HG03139 (cell line): ENCODE results near the gene ERN1.

Source experiments
- ATAC-seq: cut with Tn5 transposase; IDR thresholded peaks from one replicate; pipeline ENCODE4 v1.9.1; 2021; ENCODE audit not compliant: unreplicated experiment

The ERN1 gene

DNA sequence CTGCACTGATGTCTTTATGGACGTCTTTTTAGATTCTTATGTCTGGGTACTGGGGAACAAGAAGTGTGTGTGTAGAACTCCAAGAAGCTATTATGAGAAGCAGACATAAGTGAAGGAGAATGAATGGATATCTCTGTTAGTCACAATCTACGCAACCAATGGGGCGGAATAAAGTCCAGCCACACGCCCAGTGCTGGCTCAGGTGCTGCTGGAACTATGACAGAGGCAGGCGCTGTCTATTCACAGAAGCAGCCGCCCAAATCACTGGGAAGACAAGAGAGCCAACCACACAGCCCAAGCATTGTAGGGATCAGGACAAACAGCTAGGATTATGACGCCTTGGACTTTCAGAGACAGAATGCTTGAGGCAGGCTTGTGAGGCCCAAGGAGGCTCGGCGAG lies 65.6 kb downstream of the ERN1 start:
- no peak for ATAC-seq

DNA sequence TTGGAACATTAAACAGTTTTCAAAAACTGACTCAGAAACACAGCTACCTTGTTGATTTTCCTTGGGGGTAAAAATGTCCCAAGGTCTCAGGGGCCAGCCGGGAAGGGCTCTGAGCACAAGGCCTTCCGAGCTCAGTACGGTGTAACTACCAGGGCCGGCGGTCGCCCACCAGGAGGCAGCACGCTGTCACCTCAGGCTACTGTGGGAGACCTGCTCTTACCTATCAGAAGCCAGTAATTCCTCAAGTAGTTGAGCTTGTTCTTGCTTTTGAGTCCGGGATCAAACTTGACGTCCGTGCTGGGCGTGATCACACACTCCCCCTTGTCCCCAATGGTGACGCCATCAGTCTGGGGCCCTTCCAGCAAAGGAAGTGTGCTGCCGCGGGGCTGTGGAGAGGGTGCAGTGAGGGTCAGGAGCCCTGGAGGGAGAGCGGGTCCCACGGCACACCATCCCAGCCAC lies 66.1 kb downstream of the ERN1 start:
- ATAC-seq: no peak

DNA sequence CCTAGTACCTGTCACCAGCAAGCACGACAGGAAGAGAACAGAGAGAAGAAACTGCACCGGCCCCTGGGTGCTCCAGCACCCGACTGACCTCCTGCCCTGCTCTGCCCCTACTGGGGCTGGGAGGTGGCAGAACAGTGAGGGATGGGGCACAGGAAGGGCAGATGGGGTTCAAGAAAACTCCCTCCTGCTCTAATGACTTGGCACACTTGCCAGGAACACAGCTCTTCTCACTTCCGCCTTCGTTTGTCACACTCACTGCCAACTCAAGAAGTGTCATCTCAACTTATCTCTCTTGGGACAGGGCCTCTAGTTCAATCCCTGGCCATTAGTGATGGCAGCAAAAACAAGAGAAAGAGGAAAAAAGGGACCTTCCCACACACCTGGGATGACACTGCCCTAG lies 66.9 kb downstream of the ERN1 start:
- no peak for ATAC-seq

DNA sequence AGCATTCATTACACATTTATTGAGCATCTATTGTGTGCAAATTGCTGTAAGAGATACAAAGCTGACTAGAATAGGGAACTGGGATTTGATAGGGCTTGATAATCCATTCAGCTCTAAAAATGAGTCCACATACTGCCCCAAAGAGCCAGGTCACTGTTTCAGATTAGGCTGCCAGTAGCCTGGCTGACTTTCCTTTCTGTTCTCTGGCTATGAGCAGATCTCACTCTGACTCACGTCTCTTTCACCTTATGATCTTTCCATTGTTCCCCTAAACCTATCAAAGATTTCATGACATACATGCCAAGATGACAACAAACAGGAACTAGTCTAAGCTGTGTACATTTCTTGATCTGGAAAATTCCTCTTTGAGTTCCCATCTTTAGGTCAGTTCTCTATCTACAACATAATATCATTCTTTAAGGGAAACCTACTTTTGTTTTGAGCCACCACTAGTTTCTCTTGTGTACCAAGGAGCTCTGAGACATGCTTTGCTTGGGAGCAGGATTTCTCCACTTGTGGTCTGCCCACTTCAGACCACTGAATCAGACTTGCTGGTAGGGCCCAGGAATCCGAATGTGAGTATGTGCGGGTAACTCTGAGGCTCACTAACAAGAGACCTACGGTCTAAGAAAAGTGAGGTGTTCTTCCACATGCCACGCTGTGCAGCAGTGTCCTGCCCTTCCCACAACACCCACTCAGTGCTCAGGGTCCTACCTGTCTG lies 68.6 kb downstream of the ERN1 start:
- no peak for ATAC-seq

DNA sequence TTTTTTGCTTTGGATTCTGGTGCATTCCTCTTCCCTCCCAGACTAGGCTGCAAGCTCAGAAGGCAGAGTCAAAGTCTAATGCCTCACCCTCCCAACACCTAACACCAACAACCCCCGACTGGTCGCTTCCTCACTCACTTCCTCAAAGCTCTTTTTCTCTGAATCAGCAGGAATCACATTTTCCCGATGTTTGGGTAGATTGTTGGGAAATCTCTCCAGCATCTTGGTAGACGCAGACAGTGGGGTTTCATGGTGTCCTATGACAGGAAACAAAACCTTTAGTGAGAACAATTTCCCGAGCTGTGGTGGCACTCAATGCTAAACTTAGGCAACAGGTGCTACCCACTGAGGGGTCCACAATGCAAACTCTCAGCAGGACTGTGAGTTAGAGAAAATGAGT lies 69.6 kb downstream of the ERN1 start:
- no peak for ATAC-seq

DNA sequence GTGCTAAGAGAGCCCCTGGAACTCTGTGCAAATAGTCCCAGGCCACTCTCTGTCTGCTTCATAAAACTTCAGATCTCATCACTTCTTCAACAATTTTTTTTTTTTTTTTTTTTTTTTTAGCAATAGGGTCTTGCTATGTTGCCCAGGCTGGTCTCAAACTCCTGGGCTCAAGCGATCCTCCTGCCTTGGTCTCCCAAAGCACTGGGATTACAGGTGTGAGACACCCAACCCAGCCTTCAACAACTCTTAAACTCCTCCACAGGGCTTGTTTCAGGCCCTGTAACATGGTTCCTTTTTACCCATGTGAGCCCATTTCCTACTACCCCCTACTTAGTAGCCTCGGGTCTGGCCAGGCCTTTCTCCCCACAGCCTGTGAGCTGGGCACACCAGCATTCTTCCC lies 70.2 kb downstream of the ERN1 start:
- ATAC-seq: no peak

DNA sequence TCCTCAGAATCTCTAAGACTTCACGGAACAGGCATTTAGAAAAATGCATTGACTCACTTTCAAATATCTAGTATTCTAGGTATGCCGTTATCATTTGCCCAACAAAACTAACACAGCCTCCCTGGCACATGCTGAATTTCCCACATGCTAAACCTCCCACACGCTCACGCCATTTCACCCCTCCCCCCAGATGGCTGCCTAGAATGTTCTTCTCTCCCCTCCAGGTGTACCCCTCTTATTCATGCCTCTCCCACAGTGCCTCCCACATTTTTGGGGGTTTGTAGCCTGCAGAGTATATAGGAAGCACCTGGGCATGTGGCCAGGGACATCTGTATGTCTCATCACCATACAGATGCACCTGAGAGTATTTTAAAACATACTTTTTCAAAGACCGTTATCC lies 71.3 kb downstream of the ERN1 start:
- ATAC-seq: no peak

DNA sequence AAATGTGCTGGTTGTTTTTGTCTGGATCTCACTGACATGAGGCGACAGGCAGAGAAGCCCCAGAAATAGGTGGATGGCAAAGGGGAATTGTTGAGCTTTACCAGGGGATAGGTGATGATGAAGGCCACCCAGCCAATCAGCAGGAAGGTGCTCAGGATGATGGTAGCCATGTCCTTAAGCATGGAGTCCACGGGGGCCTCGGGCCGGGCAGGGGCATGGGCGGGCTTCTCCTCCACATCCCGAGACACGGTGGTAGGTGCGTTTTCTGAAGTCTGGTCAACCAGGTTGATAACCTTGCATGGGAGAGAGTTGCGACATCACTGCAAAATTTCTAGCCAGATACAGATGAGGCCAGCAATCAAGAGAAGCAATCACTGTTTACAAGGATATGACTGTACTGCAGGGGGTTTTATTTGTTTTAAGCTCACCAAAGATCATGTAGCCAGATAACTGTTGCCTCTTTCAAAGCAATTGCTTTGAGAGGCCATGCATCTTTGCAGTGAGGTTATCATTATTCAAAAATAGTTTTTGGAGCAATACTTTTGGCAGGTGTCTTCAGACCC lies 72.2 kb downstream of the ERN1 start:
- ATAC-seq: no peak

DNA sequence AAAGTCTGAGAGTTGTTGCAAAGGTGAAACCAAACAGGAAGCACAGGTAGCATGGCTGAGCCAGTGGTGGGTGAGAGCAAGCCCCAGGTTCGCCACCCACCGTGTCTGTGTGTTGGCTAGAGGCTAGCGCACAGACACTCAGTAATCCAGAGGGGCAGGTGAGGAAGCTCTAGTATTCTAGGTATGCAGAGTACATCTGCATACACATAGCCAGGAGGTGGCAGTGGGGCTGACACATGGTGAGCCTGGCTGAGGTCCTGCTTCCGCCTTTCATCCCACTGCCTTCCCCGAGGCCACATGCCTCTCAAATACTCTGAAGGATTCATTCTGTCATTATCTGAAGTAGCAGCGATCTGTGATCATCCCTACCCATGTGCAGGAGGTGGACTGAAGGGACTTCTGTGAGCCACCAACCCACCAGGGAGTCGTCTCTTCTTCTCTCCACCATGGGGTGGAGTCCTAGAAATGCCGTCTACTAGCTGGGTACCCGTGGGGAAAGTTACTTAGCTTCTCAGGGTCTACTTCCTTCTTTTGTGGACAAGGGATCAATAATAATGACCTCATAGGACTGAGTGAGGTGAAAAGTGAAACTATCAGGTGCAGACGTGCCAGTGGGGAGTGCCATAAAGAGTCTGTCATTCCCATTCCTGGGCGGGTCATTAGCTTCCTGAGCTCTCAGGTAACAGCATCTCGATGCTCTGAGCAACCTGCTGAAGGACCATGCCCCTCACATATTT lies 73.5 kb downstream of the ERN1 start:
- peak; percentile 74 for ATAC-seq

DNA sequence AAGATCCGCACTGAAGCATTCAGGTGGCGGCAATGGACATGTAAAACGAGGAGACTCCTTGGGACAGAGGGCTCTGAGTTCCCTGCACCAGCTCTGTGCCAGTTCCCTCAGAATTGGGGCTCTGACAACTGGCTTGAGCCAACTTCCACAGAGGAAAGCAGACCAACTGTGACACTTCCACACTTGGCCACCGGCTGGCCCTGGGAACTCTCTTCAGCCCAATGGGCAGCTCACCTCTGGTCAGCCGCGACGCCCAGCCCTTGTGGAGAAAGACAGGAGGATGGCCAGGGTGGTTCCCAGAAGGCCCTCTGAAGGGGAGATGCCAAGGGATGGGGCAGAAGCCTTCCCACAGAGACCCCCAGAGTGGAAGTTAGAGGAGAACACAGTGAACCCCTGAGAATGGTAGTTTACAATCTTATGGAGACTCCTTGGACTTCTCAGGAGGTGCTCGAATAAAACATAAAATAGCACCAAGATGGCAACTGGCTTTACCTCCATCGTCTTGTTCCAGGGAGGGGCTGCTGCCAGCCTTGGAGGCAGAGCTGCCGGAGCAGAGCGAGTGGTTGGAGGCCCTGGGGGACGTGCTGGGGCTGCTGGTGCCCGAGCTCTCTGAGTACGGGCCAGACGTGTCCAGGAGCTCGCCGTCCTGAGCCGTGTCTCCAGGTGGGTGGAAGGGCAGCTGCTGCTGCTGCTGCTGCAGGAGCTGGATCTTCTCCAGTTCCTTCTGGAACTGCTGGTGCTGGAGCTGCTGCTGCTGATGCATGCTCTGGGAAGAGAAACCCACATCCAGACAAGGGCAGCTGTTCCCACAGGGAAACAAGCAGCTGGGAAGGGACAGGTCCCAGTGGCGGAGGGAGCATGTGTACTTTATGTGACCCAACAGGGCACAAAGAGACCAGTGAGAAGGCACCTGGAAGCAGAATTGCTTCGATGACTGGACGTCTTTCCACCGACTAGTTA lies 74.5 kb downstream of the ERN1 start:
- no peak for ATAC-seq

DNA sequence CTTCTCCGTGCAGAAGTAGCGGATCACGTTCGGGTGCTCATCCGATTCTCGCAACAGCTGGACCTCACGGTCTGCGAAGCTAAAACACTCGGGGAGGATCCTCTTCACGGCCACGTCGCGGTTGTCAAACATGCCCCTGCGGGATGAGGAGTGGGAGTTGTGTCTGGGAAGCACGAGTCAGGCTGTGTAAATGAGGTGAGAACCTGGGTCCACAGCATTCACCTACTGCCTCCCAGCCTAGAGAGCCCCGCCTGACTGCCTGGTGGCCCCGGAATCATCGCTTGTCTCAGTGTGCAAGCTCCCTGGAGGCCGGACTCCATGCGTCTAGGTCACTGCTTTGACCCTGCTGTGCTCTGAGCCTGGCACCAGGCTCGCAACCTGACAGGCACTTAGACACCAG lies 75.6 kb downstream of the ERN1 start:
- no peak for ATAC-seq

DNA sequence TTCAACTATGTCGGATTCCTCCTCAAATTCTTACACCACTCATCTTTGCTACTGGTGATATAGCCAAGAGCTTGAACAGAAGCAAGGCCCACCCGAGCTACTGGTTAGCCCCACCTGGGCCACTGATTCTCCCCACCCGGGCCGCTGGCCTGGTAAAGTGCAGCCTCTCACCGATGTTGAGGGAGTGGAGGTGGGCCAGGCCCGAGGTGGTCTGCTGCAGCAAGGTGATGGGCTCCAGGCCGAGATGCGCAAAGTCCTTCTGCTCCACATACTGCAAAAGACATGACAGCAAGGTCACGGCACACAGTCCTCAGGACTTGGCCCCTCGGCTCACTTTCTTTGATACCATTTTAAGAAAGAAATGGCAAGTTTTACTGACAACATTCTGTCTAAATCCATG lies 76.8 kb downstream of the ERN1 start:
- ATAC-seq: no peak

DNA sequence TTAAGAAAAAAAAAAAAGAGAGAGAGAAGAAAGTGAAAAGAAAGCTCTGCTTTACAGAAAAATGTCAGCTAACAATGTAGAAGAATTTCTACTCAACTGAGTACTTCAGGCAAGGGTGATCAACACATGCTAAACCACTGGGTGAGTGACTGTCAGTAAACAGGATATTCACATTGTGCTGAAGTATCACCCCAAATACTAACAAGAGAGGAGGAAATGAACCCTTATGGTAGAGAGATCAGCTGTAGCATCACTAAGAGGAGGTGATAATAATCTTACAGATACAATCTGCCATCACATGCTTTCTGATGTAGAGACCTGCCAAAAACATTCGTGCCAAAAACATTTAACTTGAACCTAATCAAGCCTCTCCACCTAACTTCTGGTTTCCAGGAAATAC lies 78.8 kb downstream of the ERN1 start:
- no peak for ATAC-seq

DNA sequence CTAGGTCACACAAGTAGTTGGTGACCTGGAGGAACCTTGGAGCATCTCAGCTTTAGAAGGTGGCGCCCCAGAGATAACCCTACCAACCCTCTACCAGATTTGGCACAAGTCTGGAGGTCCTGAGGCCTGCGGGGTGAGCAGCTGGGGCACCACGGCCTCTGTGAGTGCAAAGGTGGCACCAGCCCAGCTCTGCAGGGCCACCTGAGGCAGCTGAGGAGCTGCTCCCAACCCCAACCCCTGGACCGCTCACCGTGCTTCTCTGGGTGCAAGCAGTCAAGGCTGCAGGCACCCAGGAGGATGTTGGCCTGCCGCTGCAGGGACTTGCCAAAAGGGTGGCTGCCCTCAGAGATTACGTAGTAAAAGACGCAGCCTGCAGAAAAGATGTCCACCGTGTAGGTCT lies 81.1 kb downstream of the ERN1 start:
- no peak for ATAC-seq

DNA sequence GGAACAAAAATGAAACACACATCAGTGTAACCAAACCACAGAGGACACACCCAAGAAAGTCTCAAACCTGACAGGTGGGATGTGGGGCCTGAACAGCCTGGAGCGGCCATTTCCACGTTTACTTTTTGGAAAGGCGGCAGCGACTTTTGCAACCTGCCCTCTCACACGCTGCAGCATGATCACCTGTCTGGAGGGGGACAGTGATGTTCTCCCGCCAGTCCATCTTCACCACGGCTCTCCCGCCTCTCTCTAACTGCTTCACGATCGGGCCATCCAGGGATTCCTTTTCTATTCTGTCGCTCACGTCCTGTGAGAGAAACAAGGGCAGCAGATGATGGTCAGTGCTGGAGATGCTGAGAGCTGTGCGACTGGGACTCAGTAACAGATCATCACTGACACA lies 84.8 kb downstream of the ERN1 start:
- ATAC-seq: no peak

DNA sequence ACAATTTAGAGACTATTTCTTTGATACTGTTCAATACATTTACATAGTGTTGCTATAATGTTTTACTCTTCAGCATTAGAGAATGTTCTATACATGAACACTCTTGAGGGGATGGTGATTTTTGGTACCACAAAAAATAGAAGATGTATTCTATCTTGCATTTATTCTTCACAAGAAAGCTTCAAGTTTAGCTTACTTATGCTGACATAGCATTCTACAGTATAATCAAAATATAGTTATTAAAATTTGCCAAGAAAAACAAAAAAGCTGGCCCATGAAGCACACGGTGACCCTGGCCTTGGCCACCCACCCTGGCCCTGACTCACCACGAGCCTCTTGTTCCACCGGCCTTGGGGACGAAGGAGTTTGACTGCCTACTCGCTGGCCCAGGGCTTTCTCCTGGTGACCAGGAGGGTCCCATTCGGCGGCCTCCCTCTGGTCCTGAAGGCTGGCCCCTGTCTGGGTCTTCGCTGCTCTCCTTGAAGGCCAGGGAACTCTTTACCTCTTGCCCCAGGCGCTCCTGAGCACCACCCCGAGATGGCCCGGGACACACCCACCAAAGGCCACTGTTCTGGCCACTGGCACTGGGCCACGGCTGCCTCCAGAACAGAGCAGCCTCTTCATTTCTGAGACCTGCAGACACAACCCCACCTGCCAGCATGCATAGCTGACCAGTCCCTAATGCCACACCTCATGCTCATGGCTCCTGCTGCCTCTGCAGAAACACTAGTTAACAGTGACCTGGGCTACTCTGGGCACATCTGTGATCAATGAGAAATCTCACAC lies 87.1 kb downstream of the ERN1 start:
- ATAC-seq: no peak

DNA sequence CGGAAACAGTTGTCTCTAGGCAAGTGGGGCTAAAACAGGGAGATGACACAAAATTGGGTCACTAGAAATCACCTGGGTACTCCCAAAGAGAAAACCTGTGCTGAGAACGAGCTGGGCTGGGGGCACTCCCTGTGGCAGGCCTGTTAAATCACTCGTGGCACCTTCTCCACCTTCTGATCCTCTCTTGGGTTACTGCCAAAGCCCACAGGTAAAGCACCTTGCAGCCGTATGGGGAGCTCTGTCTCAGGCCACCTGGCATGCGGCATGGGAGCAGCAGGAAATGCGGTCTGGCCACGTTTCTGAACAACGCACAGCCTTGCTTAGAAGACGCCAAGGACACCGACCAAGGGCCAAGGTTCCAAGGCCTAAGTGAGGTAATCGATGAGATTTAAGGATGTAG lies 88.0 kb downstream of the ERN1 start:
- no peak for ATAC-seq

DNA sequence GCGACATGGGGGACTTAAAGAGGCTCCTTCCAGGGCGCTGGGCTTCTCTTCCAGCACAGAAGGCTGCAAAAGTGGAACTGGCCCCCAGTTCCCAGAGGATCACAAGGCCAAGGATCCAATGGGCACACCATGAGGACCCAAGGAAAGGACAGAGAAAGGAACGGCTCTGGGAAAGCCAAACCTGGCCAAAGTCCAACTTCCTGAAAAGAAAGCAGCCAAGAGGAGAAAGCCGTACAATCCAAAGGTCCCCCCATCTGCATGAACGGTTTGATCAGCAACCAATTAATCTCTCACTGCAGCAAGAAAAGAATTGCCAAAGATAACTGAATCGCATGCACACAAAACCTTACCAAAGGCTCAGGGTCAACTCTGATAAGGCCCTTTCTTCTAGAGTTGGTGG lies 89.7 kb downstream of the ERN1 start:
- no peak for ATAC-seq

DNA sequence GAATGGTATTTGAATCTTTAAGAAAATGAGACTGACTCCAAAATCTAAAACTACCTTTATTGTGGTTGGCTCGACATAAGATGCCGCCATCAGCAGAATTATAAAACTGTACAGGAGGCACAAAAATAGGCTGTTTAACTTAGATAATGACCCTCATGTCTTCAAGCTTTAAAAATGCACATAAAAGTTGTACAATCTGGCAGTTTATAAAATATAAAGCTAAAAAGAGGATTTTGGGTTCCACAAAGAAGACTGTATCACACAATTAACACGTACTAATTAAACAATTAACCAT lies 90.9 kb downstream of the ERN1 start:
- ATAC-seq: no peak

DNA sequence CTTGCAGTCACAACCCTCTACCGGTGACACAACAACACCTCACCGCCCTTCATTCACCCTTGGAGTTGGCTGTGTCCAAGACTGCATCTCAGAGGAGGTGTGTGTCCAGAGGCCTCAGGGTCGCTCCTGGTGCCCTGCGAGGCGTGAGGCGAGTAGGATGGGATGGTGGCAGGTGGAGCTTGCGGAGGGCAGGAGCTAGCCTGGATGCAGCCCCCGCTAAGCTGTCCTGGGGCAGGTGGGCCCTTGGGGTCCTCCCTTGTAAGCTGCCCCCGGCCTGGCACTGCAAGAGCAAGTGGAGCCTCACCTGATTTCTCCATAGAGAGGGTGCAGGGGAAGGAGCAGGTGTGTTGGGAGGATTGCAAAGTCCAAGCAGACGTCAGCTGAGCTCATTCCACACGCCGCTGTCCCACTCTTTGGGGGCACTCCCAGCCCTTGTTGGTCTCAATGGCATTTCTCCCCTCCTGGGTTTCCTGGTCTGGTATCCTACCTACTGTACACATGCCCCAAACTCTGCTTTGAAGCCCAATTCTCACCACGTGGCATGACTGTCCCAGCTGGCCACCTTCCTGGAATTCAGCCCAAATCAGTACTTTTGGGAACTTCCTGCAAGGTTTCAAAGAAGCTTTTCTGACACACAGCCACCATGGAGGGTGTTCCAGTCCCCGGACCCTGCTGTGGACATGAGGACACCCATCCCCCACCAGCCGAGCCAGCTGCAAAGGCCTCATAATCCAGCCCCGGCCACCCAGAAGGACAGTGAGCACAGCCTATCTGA lies 91.4 kb downstream of the ERN1 start:
- no peak for ATAC-seq
